ENCODE results near the gene SNTB2. TPM values are rescaled to one million over a fixed set of nuclear protein-coding genes. Genes with fewer than 3 reads are reported as not detected.

Gene SNTB2
- total and polyA plus RNA-seq, 2 of the 13 experiments (the other 11 are each of a cell fraction or from before 2014, with no cell fraction given): 11.5 to 19.2 TPM

DNA sequence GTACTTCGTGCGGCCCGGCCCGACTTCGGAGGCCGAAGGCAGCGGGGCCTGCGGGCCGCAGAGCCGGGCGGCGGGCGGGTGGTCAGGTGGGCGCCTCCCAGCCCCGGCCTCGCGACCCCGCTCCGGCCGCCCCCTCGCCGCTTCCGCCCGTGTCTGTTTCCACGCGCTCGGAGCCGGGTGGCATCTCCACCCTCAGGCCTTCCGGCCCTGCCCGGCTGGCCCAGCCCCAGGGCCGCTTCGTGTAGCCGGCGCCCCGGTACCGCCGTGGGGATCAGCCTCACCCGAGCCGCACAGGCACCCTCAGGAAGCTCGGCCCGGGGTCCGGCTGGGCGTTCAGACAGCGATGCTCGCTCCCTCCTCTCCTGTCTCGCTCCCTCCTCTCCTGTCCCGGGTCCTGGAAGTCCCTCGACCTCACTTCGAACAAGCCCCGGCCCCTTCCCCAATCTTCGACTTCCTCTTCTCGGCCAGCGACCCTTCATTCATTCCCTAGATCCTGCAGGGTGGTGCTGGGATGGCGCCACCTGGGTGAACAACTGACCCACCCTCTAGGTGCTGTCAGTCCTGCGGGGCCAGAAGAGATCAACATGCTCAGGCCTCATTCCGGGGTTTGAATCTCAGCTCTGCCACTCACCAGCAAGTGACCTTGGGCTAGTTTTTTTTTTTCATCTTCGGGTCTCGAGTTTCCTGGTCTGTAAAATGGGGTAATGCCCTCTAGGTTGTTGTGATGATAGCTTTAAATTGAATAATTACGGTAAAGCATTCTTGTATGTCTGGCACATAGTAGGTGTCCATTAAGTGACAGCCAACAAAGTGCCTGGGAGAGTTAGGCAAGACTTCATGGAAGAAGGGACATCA, 124.8 kb downstream of the SNTB2 start (continued):
- TF ChIP-seq ZNF772 (CRISPR knock-in tag; IDR thresholded peaks at IDR 0.05) (0 out of 2 replicates have a peak, but pooled peaks have one; percentile 6), MYC (CRISPR knock-in tag; IDR thresholded peaks at IDR 0.05; ENCODE audit: borderline replicate concordance) (peak; percentile 70; the same call in 1 of the 2 replicates), DPF2 (CRISPR knock-in tag; IDR thresholded peaks at IDR 0.05; ENCODE audit: borderline replicate concordance, low read depth) (0 out of 2 replicates have a peak, but pooled peaks have one; percentile 4), ZNF160 (CRISPR knock-in tag; IDR thresholded peaks at IDR 0.05) (no peak; the same call in none of the 2 replicates), HNRNPL (IDR thresholded peaks at IDR 0.05; ENCODE audit: low read depth, low read length) (0 out of 2 replicates have a peak, but pooled peaks have one; percentile 31), EP300 (IDR thresholded peaks at IDR 0.05; ENCODE audit: low read depth in 2 of 2, low read length in 2 of 2) (no peak), EP300 (CRISPR knock-in tag; IDR thresholded peaks at IDR 0.05; ENCODE audit: borderline replicate concordance) (no peak), ZFAT (CRISPR knock-in tag; conservative IDR thresholded peaks at IDR 0.05) (0 out of 2 replicates have a peak, but pooled peaks have one; percentile 72), RNF2 (conservative IDR thresholded peaks at IDR 0.05; ENCODE audit: low read depth) (0 out of 2 replicates have a peak, but pooled peaks have one; percentile 15), ARID2 (CRISPR knock-in tag; IDR thresholded peaks at IDR 0.05; ENCODE audit: borderline replicate concordance) (0 out of 2 replicates have a peak, but pooled peaks have one; percentile 7), MED13 (CRISPR knock-in tag; IDR thresholded peaks at IDR 0.05) (peak; percentile 59; the same call in 1 of the 2 replicates), ZNF354B (CRISPR knock-in tag; IDR thresholded peaks at IDR 0.05) (peak; percentile 11; the same call in 1 of the 2 replicates), HNF4G (IDR thresholded peaks at IDR 0.05; ENCODE audit: borderline replicate concordance, low read depth, low read length) (no peak), HNF4G (CRISPR knock-in tag; IDR thresholded peaks at IDR 0.05; ENCODE audit: borderline replicate concordance, low read depth) (0 out of 2 replicates have a peak, but pooled peaks have one; percentile 36), SP4 (CRISPR knock-in tag; IDR thresholded peaks at IDR 0.05) (peak; percentile 60; the same call in 1 of the 2 replicates), NFE2 (CRISPR knock-in tag; IDR thresholded peaks at IDR 0.05) (no peak), ZNF24 (IDR thresholded peaks at IDR 0.05) (0 out of 2 replicates have a peak, but pooled peaks have one; percentile 42), PAX8 (CRISPR knock-in tag; IDR thresholded peaks at IDR 0.05; ENCODE audit: borderline replicate concordance) (0 out of 2 replicates have a peak, but pooled peaks have one; percentile 40), ZSCAN22 (CRISPR knock-in tag; IDR thresholded peaks at IDR 0.05) (no peak)
- TF ChIP-seq, protein P1, sequence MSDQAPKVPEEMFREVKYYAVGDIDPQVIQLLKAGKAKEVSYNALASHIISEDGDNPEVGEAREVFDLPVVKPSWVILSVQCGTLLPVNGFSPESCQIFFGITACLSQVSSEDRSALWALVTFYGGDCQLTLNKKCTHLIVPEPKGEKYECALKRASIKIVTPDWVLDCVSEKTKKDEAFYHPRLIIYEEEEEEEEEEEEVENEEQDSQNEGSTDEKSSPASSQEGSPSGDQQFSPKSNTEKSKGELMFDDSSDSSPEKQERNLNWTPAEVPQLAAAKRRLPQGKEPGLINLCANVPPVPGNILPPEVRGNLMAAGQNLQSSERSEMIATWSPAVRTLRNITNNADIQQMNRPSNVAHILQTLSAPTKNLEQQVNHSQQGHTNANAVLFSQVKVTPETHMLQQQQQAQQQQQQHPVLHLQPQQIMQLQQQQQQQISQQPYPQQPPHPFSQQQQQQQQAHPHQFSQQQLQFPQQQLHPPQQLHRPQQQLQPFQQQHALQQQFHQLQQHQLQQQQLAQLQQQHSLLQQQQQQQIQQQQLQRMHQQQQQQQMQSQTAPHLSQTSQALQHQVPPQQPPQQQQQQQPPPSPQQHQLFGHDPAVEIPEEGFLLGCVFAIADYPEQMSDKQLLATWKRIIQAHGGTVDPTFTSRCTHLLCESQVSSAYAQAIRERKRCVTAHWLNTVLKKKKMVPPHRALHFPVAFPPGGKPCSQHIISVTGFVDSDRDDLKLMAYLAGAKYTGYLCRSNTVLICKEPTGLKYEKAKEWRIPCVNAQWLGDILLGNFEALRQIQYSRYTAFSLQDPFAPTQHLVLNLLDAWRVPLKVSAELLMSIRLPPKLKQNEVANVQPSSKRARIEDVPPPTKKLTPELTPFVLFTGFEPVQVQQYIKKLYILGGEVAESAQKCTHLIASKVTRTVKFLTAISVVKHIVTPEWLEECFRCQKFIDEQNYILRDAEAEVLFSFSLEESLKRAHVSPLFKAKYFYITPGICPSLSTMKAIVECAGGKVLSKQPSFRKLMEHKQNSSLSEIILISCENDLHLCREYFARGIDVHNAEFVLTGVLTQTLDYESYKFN (CRISPR knock-in tag; conservative IDR thresholded peaks at IDR 0.05): 0 out of 2 replicates have a peak, but pooled peaks have one; percentile 4
- TF ChIP-seq, protein P2, sequence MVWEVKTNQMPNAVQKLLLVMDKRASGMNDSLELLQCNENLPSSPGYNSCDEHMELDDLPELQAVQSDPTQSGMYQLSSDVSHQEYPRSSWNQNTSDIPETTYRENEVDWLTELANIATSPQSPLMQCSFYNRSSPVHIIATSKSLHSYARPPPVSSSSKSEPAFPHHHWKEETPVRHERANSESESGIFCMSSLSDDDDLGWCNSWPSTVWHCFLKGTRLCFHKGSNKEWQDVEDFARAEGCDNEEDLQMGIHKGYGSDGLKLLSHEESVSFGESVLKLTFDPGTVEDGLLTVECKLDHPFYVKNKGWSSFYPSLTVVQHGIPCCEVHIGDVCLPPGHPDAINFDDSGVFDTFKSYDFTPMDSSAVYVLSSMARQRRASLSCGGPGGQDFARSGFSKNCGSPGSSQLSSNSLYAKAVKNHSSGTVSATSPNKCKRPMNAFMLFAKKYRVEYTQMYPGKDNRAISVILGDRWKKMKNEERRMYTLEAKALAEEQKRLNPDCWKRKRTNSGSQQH (CRISPR knock-in tag; IDR thresholded peaks at IDR 0.05; ENCODE audit: low read depth): peak; percentile 98
- TF ChIP-seq, protein P3, sequence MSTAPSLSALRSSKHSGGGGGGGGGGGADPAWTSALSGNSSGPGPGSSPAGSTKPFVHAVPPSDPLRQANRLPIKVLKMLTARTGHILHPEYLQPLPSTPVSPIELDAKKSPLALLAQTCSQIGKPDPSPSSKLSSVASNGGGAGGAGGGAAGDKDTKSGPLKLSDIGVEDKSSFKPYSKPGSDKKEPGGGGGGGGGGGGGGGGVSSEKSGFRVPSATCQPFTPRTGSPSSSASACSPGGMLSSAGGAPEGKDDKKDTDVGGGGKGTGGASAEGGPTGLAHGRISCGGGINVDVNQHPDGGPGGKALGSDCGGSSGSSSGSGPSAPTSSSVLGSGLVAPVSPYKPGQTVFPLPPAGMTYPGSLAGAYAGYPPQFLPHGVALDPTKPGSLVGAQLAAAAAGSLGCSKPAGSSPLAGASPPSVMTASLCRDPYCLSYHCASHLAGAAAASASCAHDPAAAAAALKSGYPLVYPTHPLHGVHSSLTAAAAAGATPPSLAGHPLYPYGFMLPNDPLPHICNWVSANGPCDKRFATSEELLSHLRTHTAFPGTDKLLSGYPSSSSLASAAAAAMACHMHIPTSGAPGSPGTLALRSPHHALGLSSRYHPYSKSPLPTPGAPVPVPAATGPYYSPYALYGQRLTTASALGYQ (CRISPR knock-in tag; IDR thresholded peaks at IDR 0.05): peak; percentile 62; the same call in 1 of the 2 replicates
